Activated T-helper 1 cell treated with anti-CD3 and anti-CD28 coated beads, Interleukin-2, amount 50 U/mL, for 16 hours (primary cell): Measurements from ENCODE around the gene LGALSL.
"Not testable (repeated sequence)": the region's sequence is repeated elsewhere in the genome, so short reads cannot be mapped to it uniquely, and the experiment has no call there.

Source experiments
- DNase-seq, 2 donors: peaks; one replicate each; pipeline ENCODE4 v3.0.0-alpha.2; 2020; ENCODE audit warnings: low read depth in 1 of 2, low spot score in 1 of 2

LGALSL gene

DNA sequence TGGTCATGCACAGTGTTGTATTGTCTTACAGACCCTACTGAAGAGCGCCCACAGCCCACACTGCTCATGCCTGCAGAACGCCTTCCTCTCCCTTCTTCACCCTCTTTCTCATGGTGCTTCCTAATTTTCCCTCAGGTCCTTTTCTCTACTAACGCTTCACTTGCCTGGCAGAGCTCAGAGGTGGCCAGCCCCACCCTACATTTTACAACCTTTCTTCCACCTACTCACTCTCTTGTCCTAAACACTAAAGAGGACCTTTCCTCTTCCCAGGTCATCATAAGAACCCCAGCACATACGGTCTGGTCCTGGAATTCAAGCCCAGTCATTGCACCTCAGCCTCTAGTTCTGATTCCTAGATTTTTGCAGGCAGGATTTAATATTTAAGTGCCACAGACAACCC lies 11.7 kb upstream of the LGALSL start:
- no peak for DNase-seq

GRCh38 chr2:64442801-64443429 lies 11.0 kb upstream of the LGALSL start:
- no peak for DNase-seq

DNA sequence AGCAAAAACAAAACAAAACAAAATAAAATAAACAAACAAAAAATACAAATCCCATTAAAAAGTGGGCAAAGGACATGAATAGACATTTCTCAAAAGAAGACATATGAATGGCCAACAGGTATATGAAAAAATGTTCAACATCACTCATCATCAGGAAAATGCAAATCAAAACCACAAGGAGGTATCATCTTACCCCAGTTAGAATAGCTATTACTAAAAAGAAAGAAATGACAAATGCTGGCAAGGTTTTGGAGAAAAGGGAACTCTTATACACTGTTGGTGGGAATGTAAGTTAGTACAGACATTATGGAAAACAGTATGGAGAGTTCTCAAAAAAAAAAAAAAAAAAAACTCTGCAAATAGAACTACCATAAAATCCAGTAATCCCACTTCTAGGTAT lies 8.0 kb upstream of the LGALSL start:
- not testable (repeated sequence) for DNase-seq

GRCh38 chr2:64447317-64448040 lies 6.5 kb upstream of the LGALSL start:
- no peak for DNase-seq

DNA sequence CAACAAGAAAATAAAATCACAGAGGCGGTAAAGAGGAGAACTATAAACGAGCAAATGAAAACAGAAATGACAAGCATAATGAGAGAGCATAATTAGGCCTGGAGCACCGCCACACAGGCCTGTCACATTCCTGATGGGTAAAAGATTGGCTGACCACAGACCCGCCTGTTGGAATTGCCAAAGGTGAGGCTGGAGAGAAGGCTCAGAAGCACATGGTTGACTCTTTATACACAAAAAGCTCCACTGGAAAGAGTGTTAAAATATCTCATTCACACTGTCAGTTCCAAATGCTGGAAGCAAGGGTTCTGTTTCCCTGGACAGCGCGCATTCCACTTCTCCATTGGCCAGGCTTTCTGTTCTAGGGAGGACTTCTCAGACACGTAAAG lies 5.9 kb upstream of the LGALSL start:
- no peak for DNase-seq

GRCh38 chr2:64451051-64451450 lies 2.9 kb upstream of the LGALSL start:
- DNase-seq: no peak

GRCh38 chr2:64454386-64455332 lies 697 bp downstream of the LGALSL start:
- peak in 1 of 2 donors; percentile 22 for DNase-seq

DNA sequence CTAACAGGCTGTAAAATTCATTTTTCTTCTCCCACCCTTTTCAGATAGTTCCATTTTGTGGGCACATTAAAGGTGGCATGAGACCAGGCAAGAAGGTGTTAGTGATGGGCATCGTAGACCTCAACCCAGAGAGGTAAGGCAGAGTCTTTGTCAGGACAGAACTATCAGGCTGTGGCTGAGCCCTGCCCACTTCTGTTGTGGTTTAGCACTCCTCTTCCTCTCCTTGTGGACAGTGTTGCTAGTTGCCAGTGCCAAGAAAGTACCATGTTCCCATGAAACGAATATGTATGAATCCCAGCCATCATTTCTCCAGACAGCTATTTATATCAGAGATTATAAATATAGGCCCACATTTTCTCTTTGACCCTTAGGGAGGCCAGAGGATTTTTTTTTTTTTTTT lies 1.6 kb downstream of the LGALSL start:
- no peak for DNase-seq

- DNase-seq: no peak
These were observed 2.3 kb downstream of the LGALSL start for GRCh38 chr2:64456293-64456692.

- DNase-seq: no peak
These were observed 3.6 kb downstream of the LGALSL start for GRCh38 chr2:64457524-64457923.

DNA sequence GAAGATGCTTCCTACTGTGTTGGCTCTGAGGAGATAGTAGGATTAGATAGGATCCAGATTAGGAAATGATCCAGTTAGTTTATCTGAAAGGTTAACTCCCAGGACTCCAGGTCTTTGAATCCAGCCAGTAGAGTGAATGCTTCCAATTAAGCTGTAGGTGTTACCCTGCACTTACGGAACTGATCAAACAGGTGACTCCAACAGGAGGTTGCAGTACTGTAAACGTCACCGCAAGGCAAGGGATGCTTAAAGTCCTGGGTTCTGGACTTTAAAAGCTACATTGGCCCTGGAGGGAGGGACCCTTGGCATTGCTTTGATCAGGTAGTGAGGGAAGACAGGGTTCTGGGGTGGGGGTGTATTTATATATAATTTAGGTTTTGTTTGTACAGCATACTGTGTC lies 5.6 kb downstream of the LGALSL start:
- DNase-seq: no peak

GRCh38 chr2:64460330-64460729 lies 6.4 kb downstream of the LGALSL start:
- no peak for DNase-seq

DNA sequence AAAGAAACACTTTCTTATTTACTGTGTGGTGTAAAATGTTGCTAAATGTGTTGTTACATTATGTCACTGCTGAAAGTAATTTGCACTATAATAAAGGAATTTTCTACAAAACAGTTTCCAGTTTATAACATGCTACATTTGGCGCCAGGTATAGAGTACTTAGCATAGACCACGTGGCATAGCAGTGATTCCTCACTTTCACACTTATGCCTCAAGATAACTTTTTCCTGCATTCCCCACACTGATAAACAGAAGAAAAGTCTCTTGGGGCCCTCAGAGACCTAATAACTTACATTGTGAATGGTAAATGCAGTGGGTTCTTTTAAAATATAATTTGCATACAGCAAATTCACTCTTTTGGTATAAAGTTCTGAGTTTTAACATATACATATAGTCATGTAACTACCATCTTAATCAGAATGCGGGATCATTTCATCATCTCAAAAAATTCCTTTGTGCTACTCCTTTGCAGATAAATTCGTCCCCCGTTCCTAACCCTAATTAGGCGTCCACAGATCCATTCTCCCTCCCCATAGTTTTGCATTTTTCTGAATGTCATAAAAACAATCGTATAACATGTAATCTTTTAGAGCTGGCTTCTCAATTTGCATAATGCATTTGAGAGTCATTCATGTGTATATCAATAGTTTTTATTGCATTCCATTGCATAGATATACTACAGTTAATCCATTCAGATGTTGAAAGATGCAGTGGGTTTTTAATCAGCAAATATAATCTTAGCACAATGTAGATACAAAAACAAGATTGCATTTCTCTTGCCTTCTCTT lies 7.5 kb downstream of the LGALSL start:
- DNase-seq: no peak

GRCh38 chr2:64462171-64462570 lies 8.2 kb downstream of the LGALSL start:
- no peak for DNase-seq

GRCh38 chr2:64462940-64463700 lies 9.2 kb downstream of the LGALSL start:
- DNase-seq: no peak

- no peak for DNase-seq
These were observed 9.8 kb downstream of the LGALSL start for GRCh38 chr2:64463781-64464180.

DNA sequence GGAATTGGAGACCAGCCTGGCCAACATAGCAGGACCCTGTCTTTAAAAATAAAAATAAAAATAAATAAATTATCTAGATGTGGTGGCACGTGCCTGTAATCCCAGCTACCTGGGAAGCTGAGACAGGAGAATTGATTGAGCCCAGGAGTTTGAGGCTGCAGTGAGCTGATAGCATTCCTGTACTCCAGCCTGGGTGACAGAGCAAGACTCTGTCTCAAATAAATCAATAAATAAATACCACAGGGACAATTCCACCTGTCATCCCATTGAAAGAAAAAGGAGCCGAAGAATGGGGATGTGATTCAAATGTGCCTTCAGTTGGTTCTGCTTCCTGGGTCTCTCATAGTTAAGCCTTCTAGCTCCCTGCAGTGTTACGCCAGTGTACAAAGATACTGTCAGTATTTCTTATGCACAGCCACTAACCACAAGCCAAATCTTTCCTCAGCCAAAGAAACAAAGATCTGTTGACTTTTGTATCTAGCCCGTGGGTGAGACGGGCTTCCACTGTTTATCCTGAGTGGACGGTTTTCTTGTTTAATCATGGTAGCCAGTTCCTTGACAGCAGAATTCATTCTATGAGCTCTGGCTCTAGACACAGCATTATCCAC lies 12.6 kb downstream of the LGALSL start:
- no peak for DNase-seq

DNA sequence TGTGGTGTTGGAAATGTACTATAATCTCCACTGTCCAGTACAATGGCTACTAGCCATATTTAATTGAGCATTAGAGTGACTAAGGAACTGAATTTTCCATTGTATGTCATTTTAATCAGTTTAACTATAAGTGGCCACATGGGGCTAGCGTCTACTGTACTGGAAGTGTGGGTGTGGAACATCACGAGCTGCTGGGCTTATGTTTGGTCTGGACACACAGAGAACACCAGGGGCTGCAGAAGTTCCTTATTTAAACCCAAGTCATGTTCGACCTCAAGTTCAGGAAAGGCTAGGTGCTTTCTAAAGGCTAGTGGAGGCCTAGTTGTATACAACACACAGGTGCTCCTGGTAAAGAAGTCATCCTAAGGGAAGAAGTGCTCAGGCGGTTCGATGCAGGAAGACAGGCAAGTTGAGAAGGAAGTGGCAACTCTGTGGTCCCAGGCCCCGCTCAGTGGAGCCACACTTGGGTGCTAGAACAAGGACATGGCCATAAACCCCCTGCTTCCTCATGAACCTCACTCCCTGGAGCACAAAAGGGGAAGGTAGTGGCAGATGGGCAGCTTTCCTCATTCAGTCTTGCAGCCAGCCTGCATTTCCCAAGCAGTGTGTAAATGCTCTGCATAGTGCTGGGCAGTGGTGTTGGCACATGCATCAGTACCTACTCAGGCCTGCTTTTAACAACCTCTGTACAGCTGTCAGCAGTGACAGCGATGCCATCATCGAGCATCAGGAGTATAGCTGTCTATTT lies 13.3 kb downstream of the LGALSL start:
- no peak for DNase-seq

DNA sequence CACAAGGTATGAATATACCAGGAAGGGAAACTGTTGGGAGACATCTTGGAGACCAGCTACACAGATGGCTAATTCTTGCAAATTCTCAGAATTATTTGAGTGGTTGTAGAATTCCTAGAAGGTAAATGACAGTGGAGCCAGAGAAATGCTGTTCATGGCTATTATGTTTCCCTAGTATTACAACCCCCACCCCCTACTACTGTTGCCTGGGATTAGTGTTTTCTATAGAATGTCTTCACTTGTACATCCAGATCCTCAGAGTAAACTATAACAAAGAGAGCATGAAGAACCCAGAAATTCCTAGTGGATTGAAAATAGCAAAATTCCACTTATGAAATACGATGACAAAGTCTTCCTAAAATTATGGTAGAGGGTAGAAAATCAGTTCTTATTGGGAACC lies 15.3 kb downstream of the LGALSL start:
- no peak for DNase-seq
